ENCODE results near the gene KIF13A.
"Not testable (repeated sequence)": the region's sequence is repeated elsewhere in the genome, so short reads cannot be mapped to it uniquely, and the experiment has no call there.

KIF13A gene

DNA sequence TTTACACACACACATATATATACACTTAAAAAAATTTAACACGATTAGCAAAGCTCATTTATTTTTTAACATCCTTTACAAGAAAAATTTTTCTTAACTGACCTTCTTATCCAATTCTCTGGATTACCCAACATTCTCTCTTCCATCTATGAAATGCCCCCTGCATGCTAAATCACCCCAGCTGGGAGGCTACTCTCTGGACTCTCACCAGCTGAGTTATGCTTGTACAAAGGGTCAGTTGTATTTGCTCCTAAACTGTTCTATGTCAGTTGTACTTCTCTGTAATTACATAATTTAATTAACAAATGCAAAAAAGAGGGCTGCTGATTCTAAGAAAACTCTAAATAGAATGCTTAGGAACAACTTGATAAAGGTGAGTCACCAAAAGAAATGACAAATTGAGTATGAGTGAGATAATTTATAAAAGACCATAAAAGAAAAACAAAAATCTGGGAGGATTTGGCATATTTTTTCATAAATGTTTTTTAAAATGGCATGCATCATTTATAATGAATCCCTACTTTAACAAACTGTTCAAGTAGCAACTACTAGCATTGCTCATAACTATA lies 120.5 kb downstream of the KIF13A start:
- intact Hi-C loops (cut with DNase I) = loop anchor here (5.0 kb wide), 1 partner anchor 120 kb away; the partner anchor contains the start of gene KIF13A
- DNase-seq = peak; percentile 15 to 90 (median 72)

DNA sequence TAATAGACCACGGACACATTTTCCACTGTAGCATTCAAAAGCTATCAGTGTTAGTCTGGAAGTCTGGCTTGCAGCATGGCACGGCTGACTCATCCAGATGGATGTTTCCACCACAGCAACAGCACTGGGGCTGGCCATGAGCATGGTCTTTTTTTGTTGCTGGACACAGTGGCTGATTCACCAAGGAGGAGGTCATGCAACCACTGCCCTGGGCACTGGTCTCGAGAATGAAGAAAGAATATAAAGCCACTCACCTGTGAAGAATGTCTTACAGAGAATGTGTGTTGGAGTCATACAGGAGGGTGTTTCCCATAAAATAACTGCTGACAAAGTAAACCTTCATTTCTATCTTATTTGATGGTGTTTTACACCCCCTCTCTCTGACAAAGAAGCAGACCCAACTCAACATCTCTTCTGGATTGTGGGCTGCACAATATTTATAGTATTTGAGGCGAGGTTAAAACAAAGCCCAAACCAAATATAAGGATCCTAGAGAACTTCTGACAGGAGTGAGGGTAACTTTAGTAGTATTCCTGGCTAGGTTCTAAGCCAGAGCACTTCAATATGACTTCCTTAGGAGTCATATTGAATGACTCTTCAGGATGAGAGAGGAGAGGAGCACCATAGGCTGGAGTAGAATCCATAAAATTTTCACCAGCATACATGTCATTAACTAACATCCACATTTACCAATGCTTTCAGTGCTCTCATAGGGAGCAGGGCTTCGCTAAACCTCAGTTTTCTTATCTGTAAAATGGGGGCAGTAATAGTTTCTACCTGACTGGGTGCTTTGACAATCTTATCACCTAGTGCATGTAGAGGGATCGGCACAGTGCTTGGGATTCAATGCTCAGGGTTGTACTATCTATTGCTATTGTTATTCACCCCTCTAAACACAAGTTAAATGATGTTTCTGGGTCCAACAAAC lies 121.4 kb downstream of the KIF13A start:
- intact Hi-C loops (cut with DNase I) = loop anchor here (5.0 kb wide), 1 partner anchor 121 kb away; the partner anchor contains the start of gene KIF13A

GRCh38 chr6:17865243-17865642 lies 122.2 kb downstream of the KIF13A start:
- no peak for DNase-seq
- intact Hi-C loops (cut with DNase I) = loop anchor here (5.0 kb wide), 1 partner anchor 122 kb away; the partner anchor contains the start of gene KIF13A

More for the DNA sequence above, 121.4 kb downstream of the KIF13A start:
- DNase-seq = peak; percentile 24 to 93 (median 68)

DNA sequence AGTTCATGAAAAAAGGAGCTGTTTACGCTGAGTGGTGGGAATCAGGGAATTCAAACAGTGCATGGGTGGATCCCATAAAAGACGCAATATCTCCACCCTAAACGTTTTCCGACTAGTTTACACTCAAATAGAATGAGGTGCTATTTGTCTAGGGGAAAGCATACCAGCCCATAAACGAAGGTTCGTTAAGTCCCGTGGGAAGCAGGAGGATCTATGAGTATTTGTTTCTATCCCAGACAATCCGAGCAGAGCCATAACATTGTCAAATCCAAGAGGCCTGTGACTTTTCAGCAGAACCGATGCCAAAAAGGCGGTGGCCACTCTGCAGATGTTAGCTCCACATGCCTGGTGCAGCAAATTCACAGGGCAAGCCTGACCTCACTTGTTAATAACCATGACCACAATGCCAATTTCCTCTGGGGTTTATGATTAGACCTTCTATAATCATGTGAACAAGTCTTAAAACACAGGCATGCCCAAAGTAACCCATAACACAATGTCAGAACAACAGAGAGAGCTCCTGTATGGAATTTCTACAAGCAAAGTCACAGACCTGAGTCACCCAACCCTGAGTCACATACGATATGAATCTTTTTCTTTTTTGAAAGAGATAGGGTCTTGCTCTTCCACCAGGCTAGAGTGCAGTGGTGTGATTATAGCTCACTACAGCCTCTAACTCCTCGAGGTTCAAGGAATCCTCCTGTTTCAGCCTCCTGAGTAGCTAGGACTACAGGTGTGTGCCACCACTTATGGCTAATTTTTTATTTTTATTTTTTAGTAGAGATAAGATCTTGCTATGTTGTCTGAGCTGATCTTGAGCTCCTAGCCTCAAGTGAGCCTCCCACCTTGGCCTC lies 123.3 kb downstream of the KIF13A start:
- DNase-seq = peak; percentile 13 to 88 (median 68)
- intact Hi-C loops (cut with DNase I) = no loop called here

GRCh38 chr6:17861361-17861760 lies 126.1 kb downstream of the KIF13A start:
- intact Hi-C loops (cut with DNase I) = no loop called here
- no peak for DNase-seq

DNA sequence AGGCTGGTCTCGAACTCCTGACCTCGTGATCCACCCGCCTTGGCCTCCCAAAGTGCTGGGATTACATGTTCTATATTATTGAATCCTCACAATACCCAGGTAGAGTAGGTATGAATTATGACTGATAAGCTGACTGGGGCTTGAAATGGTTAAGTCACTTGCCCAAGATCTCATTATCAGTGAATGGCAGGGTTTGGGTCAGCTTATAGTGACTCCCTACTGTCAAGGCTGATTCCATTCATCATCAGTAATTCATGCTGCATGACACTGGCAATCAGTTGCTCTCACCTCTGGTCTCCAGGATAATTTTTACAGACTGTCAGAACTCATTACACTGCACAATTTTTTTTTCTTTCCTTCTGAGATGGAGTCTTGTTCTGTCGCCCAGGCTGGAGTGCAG lies 127.6 kb downstream of the KIF13A start:
- intact Hi-C loops (cut with DNase I) = no loop called here
- no peak for DNase-seq

DNA sequence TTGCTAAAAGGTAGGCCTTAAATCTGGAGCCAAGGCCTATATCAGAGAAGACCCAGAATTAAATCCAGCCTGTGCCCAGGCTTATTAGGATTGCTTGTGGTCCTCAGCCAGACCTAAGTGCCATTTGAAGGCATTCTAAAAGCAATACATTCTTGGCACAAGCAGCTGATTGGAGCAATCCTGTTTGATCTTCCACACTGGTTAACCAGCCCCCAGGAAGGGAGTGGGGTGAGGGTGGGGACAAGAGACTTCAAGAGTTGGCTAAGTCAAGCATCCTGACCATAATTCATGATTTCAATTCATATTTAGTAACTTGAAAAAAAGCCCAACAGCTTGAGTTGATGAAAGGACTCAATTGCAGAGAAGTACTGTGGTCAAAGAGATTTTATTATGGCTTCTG lies 128.9 kb downstream of the KIF13A start:
- intact Hi-C loops (cut with DNase I) = no loop called here
- no peak for DNase-seq

DNA sequence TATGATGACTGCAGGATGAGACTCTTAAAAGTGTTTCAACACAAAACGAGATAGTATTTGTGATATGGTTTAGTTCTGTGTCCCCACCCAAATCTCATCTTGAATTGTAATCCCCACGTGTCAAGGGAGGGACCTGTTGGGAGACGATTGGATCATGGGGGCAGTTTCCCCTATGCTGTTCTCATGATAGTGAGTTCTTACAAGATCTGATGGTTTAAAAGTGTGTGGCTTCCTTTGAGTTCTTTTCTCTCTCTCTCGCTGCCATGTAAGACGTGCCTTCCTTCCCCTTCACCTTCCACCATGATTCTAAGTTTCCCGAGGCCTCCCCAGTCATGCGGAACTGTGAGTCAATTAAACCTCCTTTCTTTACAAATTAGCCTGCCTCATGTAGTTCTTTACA lies 130.2 kb downstream of the KIF13A start:
- DNase-seq; intact Hi-C loops (cut with DNase I): not testable (repeated sequence)

DNA sequence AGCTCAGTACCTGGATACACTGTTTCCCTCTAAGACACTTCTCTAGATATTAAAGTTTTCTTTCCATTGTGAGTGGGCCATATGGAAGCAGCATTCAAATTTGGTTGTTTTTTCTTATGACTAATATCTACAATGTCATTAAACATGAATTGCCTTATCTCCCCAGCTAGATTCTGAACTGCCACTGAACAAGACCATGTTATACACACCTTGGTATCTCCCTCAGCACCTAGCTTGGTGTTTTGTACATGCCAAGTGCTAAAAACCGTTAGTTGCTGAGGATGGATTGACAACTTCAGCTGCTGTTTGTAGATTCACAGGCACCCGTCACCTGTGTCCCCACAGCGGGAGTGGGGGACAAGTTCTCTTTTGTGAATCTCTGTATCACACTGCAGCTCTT lies 131.1 kb downstream of the KIF13A start:
- intact Hi-C loops (cut with DNase I) = no loop called here

GRCh38 chr6:17855381-17855780 lies 132.1 kb downstream of the KIF13A start:
- intact Hi-C loops (cut with DNase I) = no loop called here
- no peak for DNase-seq

More for the DNA sequence above, 131.1 kb downstream of the KIF13A start:
- DNase-seq = no peak

DNA sequence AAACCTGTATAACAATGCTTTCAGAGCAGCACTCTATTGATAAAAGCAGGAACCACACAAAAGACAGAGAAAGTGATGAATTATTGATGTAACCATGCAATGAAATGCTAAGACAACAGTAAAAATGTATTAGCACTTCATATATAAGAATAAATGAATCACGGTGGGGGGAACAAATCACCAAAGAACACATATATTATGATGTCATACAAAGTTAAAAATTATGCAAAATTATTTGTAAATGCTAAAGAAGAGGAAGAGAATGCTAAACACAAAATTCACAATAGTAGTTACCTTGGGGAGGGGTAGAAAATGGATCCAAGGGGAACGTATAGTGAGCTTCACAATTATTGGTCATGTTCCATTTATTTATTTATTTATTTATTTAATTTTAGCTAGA lies 133.9 kb downstream of the KIF13A start:
- intact Hi-C loops (cut with DNase I) = no loop called here
- no peak for DNase-seq

GRCh38 chr6:17851720-17852161 lies 135.7 kb downstream of the KIF13A start:
- no peak for DNase-seq
- intact Hi-C loops (cut with DNase I) = no loop called here

DNA sequence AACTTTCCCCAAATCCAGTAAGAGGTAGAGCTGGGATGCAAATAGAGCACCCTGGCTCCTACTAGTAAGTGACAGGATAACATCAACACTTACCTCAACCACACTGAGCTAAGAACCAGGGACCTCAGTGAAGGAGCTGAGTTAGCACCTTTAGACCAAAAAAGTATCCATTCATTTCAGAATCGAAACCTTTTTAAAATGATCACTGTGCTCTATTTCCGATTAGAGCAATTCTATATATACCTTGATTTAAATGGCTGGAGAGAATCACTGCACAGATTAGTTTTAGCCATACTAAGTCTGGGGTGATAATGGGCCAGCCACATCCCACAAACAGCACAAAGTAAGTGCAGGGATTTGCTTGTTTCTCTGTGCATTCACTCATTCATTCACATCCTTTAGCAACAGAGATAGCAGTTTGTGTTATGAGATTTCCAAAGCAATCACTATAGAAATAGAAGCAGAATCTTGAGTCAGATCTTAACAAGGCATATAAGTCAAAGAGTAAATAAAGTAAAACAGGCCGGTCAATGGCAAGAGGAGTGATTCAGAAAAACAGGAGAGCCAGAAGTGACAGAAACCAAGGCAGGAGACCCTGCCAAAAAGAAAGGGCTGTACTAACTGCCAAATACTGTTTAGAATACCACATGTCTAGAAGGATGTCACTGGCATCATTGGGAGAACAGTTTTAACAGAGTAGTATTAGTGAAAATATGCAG lies 136.3 kb downstream of the KIF13A start:
- DNase-seq = no peak
- intact Hi-C loops (cut with DNase I) = no loop called here

- no peak for DNase-seq
- intact Hi-C loops (cut with DNase I) = no loop called here
Observed at GRCh38 chr6:17850281-17850680, 137.2 kb downstream of the KIF13A start.

DNA sequence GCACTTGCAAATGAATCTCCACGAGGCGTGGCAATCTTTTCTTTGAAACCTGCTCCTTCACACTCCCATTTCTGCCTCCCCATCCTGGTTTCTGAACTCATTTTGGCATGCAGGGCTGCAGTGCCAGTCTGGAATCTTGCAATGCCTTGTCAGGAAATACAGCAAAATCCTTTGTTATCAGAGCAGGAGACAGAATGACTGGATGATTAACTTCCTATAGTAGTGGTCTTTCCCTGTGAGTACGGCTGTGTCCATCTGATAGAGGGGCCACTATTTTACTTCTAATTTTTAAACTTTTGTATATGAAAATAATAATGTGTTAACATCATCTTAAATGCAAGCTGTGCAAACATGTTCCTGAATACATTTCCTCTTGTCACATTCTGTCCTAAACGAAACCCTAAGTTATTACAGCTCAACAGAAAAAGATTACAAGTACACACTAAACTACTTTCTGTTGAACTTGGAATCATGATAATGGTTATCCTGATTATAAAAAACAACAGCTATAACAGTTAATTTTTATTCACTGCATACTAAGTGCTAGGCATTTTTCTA lies 140.2 kb downstream of the KIF13A start:
- DNase-seq = no peak
- intact Hi-C loops (cut with DNase I) = no loop called here

DNA sequence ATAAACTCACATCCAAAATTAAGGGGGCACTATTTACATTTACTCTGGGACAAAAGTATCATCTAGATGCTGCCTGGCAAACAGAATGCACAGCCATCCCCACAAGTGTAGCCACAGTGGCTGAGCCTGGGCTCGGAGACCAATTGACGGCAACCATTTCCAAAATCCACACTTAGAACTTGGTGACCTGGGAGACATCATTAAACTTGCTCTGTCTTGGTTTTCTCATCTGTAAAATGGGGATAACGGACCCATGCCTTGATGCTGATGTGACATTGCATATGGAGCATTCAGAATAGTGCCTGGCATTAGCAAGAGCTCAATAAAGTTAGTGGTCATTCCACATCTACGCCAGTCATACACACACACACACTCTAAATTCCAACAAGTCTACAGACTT lies 140.7 kb downstream of the KIF13A start:
- DNase-seq = no peak
- intact Hi-C loops (cut with DNase I) = no loop called here

GRCh38 chr6:17845598-17845997 lies 141.8 kb downstream of the KIF13A start:
- no peak for DNase-seq
- intact Hi-C loops (cut with DNase I) = no loop called here

DNA sequence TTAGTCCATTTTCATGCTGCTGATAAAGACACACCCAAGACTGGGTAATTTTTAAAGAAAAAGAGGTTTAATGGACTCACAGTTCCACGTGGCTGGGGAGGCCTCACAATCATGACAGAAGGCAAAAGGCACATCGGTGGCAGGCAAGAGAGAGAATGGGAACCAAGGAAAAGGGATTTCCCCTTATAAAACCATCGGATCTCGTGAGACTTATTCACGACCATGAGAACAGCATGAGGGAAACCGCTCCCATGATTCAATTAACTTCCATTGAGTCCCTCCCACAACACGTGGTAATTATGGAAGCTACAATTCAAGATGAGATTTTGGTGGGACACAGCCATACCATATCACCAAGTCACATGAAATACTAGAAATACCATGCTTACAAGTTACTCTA lies 142.5 kb downstream of the KIF13A start:
- intact Hi-C loops (cut with DNase I); DNase-seq: not testable (repeated sequence)
